ENCODE measurements around the gene CEP126.

Gene CEP126

GRCh38 chr11:101907815-101908214 lies 7.0 kb upstream of the CEP126 start:
- no peak overlapping the region for H3K4me3 ChIP-seq (ENCODE audit: low read length)
- no peak overlapping the region for H3K4me2 ChIP-seq (ENCODE audit: low read length)
- no peaks in the 10 kb centered on the region for H3K9me3 ChIP-seq (ENCODE audit: control insufficient read depth, insufficient read depth, low read length)
- no peaks in the 10 kb centered on the region for H3K4me1 ChIP-seq (ENCODE audit: control insufficient read depth, low read length)
- no peaks in the 10 kb centered on the region for H4K20me1 ChIP-seq (ENCODE audit: control insufficient read depth, insufficient read depth, low read depth, low read length)
- H3K36me3 ChIP-seq (ENCODE audit: control insufficient read depth, low read length): no peaks in the 10 kb centered on the region
- H3F3A ChIP-seq (ENCODE audit: control insufficient read depth, insufficient read depth): no peaks in the 10 kb centered on the region
- TF ChIP-seq EZH2phosphoT487 (IDR thresholded peaks at IDR 0.05; ENCODE audit: borderline replicate concordance, low read length): no peak
- no peak for TF ChIP-seq CTCF (IDR thresholded peaks at IDR 0.05; ENCODE audit: low read depth, low read length, poor library complexity, severe bottlenecking)
- 0 out of 2 replicates have a peak, but pooled peaks cover 5% of the 10 kb centered on the region for H3K27me3 ChIP-seq (ENCODE audit: control insufficient read depth, low read length)
- no peaks in the 10 kb centered on the region; the same call in 1 of the 2 replicates for H3K9me2 ChIP-seq (replicated peaks; ENCODE audit: control insufficient read depth, low read length)
- no peaks in the 10 kb centered on the region for H3K79me2 ChIP-seq (ENCODE audit: control insufficient read depth, low read length)
- H3K27ac ChIP-seq (ENCODE audit: low read depth, low read length): no peak overlapping the region

- Histone ChIP-seq H3K27ac (ENCODE audit: low read depth, low read length) (no peak overlapping the region), H3K27me3 (ENCODE audit: control insufficient read depth, low read length) (0 out of 2 replicates have a peak, but pooled peaks cover 2% of the 10 kb centered on the region), H4K20me1 (ENCODE audit: control insufficient read depth, insufficient read depth, low read depth, low read length) (no peaks in the 10 kb centered on the region), H3K4me1 (ENCODE audit: control insufficient read depth, low read length) (peaks cover 1% of the 10 kb centered on the region), H3K4me2 (ENCODE audit: low read length) (no peak overlapping the region), H3K4me3 (ENCODE audit: low read length) (no peak overlapping the region), H3K79me2 (ENCODE audit: control insufficient read depth, low read length) (no peaks in the 10 kb centered on the region), H3F3A (ENCODE audit: control insufficient read depth, insufficient read depth) (no peaks in the 10 kb centered on the region), H3K9me2 (replicated peaks; ENCODE audit: control insufficient read depth, low read length) (no peaks in the 10 kb centered on the region), H3K9me3 (ENCODE audit: control insufficient read depth, insufficient read depth, low read length) (no peaks in the 10 kb centered on the region), H3K36me3 (ENCODE audit: control insufficient read depth, low read length) (no peaks in the 10 kb centered on the region)
- no peak for TF ChIP-seq CTCF (IDR thresholded peaks at IDR 0.05; ENCODE audit: low read depth, low read length, poor library complexity, severe bottlenecking)
- no peak for TF ChIP-seq EZH2phosphoT487 (IDR thresholded peaks at IDR 0.05; ENCODE audit: borderline replicate concordance, low read length)
These were observed 5.7 kb upstream of the CEP126 start for GRCh38 chr11:101909087-101909486.

GRCh38 chr11:101912823-101913284 lies 2.0 kb upstream of the CEP126 start:
- H3K4me3 ChIP-seq (ENCODE audit: low read length): no peak overlapping the region
- no peaks in the 10 kb centered on the region for H3K27me3 ChIP-seq (ENCODE audit: control insufficient read depth, low read length)
- no peaks in the 10 kb centered on the region for H3K9me3 ChIP-seq (ENCODE audit: control insufficient read depth, insufficient read depth, low read length)
- no peak overlapping the region for H3K27ac ChIP-seq (ENCODE audit: low read depth, low read length)
- H3K9me2 ChIP-seq (replicated peaks; ENCODE audit: control insufficient read depth, low read length): no peaks in the 10 kb centered on the region
- H3K79me2 ChIP-seq (ENCODE audit: control insufficient read depth, low read length): no peaks in the 10 kb centered on the region
- H3K4me1 ChIP-seq (ENCODE audit: control insufficient read depth, low read length): peaks cover 23% of the 10 kb centered on the region
- H3F3A ChIP-seq (ENCODE audit: control insufficient read depth, insufficient read depth): peaks cover 3% of the 10 kb centered on the region; the same call in 1 of the 2 replicates
- H3K4me2 ChIP-seq (ENCODE audit: low read length): no peak overlapping the region
- TF ChIP-seq CTCF (IDR thresholded peaks at IDR 0.05; ENCODE audit: low read depth, low read length, poor library complexity, severe bottlenecking) (no peak), EZH2phosphoT487 (IDR thresholded peaks at IDR 0.05; ENCODE audit: borderline replicate concordance, low read length) (no peak)
- no peaks in the 10 kb centered on the region; the same call in 1 of the 2 replicates for H3K36me3 ChIP-seq (ENCODE audit: control insufficient read depth, low read length)
- no peaks in the 10 kb centered on the region for H4K20me1 ChIP-seq (ENCODE audit: control insufficient read depth, insufficient read depth, low read depth, low read length)
